Stimulated activated CD4-positive, alpha-beta T cell treated with anti-CD3 and anti-CD28 coated beads, Interleukin-1b, Interleukin-23, amount 100 ng/mL, for 1 hour (primary cell): Measurements from ENCODE around the gene LHX3.

Experiments
- DNase-seq, 2 donors: peaks; one replicate each; pipeline ENCODE4 v3.0.0-alpha.2; 2020; ENCODE audit warnings: low read depth in 2 of 2

The LHX3 gene

GRCh38 chr9:136209232-136209631 is 4.3 kb upstream of the LHX3 start:
- DNase-seq, result no peak

DNA sequence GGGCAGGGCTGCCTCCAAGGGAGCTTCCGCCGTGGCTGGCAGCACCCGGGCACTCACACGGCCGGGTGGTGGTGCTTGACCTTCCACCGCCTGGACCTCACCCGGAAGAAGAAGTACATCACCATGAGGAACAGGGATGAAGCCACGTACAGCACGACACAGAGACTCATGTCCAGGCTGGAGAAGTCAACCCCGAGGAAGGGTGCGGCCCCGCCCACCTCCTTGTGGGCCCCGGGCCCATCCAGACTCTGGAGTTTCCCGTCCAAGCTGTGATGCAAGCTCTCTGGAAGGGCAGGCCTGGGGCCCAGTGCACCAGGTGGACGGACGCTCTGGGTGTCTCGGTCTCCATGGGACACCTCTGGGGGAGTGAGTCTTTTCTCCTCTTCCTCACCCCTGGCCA is 3.7 kb upstream of the LHX3 start:
- DNase-seq, result no peak

DNA sequence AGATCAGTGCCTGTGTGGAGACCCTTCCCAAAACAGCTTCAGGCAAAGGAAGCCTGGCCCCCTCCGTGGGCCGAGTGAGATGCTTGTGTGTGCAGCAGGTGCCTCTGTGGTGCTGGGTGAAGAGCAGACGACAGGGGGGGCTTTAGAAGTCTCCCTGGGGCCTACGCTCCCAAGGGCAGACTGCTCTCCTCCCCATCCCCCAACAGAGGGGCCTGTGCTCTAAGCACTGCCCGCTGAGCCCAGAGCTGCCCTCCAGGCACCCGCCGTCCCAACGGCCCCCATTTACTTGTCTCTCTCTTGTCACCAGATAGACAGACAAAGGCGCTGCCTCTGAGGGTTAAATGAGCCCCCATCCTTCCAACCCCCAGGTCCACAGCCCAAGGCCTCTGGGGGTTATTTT is 2.7 kb upstream of the LHX3 start:
- no peak for DNase-seq

GRCh38 chr9:136206602-136207275 is 1.8 kb upstream of the LHX3 start:
- no peak for DNase-seq

DNA sequence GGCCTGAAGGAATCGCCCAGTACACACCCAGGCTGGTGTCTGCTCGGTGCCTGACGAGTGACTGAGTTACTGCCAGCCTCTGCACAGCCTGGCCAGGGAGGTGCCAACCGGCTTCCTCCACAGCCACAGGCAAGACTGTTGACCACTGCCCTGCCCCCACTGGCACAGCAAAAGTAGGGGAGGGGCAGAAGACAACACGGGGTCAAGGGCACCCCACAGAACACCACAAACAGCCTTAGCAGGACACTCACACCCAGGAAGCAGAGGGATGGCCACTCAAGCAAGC is 722 bp upstream of the LHX3 start:
- DNase-seq, result no peak

GRCh38 chr9:136204145-136204805 is 653 bp downstream of the LHX3 start:
- no peak for DNase-seq

DNA sequence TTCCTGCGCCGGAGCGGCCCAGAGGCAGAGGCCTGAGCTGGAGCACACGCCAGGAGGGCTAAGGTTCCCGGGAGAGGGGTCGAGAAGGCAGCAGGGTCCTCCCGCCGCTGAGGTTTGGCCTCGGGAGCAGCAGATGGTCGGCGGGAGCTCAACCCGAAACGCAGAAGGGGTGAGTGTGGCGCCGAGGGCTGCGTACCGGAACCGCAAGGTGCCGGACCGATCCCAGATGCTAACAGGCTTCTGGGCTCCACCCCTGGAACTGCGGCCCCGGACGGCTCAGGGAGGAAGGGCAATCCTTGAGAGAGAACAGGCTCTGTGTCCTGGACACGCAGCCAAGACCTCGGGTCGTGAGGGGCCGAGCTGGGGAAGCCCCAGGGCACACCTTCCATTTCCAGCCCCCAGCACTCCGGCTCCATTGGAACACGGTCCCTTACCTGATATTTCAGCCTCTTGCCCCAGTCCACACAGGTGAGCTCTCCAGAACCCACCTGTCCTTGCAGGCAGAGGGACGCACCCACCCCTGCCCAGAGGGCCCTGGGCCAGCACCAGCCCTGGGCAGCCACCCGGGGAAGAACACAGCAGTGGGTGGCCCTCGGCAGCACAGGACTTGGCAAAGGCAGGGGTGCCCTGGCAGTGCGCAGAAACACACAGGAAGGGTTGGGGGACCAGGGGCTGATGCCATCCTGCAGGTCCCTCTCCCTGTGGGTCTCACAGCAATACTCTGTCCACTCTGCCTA is 1.4 kb downstream of the LHX3 start:
- DNase-seq, result no peak

GRCh38 chr9:136202454-136203407 is 2.2 kb downstream of the LHX3 start:
- DNase-seq, result no peak

DNA sequence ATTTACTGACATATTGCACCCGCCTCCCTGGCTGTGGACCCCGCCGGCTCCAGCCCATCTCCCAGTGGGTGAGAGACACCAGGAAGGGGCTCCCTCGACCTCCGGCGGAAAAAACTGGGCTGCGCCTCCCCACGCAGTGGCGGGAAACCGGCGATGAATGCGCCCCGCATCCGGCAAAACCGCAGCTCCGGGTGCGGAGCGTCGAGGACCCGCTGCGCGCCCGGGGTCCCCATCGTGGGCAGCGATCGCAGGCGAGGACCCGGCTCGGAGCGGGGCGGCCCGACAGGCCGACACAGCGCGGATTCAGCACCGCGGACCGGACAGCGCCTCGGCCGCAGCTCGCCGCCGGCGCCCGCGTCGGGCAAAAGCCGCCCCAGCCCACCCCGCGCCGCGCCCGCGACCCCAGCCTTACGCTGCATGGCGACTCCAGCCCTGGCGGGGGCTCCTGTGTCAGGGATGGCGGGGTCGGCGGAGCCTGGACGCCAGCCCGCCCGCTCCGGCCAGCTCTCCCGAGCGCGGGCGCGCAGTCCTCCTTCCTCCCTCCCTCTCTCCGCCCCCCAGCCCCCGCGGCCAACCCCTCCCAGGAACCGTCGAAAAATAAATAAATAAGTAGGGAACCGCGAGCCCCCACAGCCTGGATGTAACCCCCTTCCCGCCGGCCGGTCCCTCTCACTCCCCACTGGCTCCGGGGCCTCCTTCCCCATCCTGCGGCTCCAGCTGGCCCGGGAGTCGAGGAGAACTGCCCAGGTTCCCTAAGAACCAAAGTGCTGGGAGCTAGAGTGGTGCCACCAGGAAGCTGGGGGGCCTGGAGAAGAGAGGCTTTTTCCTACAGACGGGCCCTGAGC is 3.1 kb downstream of the LHX3 start:
- no peak for DNase-seq

GRCh38 chr9:136201174-136201573 is 3.8 kb downstream of the LHX3 start:
- no peak for DNase-seq

DNA sequence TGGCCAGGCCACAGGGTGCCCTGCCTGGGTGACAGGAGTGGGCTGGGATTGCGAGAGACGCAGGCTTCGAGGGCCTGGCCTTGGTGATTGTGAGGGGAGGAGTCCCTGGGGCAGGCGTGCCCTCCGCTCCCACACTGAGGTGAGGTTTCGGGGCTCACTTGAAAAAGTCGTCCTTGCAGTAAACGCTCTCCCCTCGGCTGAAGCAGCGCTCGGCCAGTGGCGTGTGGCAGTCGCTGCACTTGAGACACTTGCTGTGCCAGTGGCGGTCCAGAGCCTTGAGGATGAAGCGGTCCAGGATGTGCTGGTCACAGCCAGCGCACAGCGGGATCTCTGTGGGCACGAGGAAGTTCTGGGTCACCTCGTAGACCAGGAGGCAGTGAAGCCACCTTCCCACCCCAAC is 4.5 kb downstream of the LHX3 start:
- no peak for DNase-seq

GRCh38 chr9:136199391-136200288 is 5.3 kb downstream of the LHX3 start:
- no peak for DNase-seq

DNA sequence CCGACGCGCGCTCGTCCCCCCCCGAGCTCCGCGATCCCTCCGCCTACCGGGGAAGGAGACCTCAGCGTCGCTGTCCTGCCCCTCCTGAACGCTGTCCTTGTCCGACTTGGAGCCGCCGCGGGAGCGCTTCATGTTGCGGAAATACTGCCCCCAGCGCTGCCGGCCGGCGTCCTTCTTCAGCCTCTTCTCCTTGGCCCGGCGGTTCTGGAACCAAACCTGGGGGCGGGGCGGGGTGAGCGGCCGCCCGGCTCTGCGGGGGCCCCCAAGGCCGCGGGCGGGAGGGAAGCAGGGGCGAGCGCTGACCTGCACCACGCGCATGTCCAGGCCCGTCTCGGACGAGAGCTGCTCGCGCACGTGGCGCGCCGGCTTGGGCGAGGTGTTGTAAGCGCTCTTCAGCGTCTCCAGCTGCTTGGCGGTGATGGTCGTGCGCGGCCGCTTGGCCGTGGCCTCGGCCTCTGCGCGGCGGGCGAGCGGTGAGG is 6.3 kb downstream of the LHX3 start:
- DNase-seq, result no peak

DNA sequence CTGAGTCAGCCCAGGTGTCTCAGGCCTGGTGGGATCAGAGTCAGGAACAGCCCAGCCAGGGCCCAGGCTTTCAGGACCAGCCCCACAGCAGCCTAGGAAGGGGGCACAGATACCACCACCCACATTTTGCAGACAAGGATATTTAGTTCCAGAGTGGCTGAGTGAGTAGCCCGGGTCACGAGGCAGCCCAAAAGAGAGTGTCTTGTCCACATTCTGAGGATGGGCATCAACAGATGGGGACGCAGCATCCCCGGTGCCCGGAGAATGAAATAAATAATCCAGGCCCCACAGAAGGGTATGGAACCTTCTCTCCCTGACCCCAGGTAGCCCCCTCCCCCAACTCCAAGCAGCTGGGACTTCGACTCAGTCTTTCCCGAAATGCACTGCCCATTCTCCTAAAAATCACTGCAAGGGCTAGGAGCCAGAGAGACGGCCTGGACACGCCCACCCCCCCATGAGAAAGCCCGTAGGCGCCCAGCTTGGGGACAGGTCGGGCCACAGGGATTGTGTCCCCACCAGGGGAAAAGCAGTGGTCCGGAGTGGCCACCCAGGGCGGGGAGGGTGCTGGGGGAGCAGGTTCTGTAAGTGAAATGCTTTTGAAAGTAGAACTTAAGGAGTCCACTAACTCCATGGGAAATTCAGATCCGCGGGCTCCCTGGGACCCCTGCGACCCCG is 6.9 kb downstream of the LHX3 start:
- no peak for DNase-seq

DNA sequence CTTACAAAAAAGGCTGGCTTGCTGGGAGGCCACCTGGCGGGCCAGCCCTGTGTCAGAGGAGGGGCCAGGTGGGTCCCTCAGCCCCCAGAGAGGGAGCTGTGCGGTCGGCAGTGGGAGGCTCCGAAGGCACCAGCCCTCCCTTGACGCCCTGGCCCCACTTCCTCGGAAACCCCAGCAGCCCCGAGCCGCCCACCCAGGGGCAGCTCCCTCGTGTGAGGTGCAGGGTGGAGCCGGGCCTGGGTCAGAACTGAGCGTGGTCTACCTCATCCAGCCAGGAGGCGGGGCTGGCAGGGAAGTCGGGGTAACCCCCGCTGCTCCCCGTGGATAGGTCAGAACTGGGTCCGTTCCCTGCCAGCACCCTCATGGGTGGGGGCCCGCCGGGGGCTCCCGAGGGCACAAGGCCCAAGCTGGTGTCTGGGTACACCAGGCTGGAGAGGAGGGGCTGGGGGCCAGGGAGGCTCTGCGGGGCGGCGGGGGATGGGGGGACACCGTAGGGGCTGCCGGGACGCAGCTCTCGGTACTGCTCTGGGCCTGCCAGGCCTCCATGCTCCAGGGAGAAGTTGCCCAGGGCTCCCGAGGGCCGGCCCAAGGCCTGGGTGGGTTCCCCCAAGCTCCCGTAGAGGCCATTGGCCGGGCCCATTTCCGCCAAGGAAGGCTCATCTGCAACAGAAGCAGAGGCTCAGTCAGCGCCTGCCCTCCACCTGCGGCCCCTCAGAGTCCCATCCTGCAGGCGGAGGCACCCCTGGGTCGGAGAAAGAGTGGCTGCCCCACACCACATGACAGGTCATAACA is 7.6 kb downstream of the LHX3 start:
- no peak for DNase-seq

GRCh38 chr9:136196404-136197083 is 8.4 kb downstream of the LHX3 start:
- DNase-seq, result no peak

DNA sequence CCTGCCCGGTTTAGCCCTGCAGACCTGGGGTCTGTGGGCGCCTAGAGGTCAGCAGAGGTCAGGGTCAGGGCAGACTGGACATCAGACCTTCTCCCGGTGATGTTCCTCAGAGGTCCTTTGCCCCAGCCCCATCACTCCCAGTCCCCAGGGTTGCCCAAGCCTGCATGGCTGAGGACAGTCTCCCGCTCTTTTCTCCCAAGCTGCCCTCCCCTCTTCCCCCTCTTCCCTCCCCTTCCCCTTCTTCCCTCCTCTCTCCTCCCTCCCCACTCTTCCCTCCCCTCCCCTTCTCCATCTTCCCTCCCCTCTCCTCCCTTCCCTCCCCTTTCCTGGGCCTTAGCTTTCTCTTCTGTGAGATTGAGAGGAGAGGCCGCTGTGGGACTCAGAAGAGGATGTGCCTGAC is 10.4 kb downstream of the LHX3 start:
- no peak for DNase-seq

- DNase-seq, result no peak
Measured at GRCh38 chr9:136193891-136194279, 11.0 kb downstream of the LHX3 start.
